Loucy (cell line): ENCODE data around the gene PSMD14.

Experiments
- H2AFZ ChIP-seq: fragments of 200-600 bp; sonication (generic); 2 replicates; pipeline ENCODE4 v1.6.0; 2016; ENCODE audit warnings: antibody characterized with exemption, mild to moderate bottlenecking, low read length, moderate library complexity
- H3F3A ChIP-seq: fragments of 200-600 bp; 2 replicates; pipeline ENCODE4 v1.6.0; 2016; ENCODE audit warnings: antibody characterized with exemption, low read depth, mild to moderate bottlenecking
- H3K27me3 ChIP-seq: fragments of 200-600 bp; sonication (generic); 2 replicates; pipeline ENCODE4 v1.6.1; 2014; ENCODE audit warnings: low read length, mild to moderate bottlenecking; ENCODE audit not compliant: insufficient read depth, poor library complexity, severe bottlenecking
- H3K36me3 ChIP-seq: fragments of 200-600 bp; sonication (generic); 2 replicates; pipeline ENCODE4 v1.6.1; 2016; ENCODE audit warnings: low read length; ENCODE audit not compliant: insufficient read depth
- H3K4me1 ChIP-seq: fragments of 200-600 bp; sonication (generic); 2 replicates; pipeline ENCODE4 v1.5.1; 2014; ENCODE audit warnings: low read length, mild to moderate bottlenecking; ENCODE audit not compliant: insufficient read depth, poor library complexity, severe bottlenecking
- H3K4me2 ChIP-seq: fragments of 200-600 bp; sonication (generic); 2 replicates; pipeline ENCODE4 v1.6.0; 2014; ENCODE audit warnings: antibody characterized with exemption, low read length, low read depth, mild to moderate bottlenecking; ENCODE audit not compliant: poor library complexity, severe bottlenecking
- H3K4me3 ChIP-seq: fragments of 200-600 bp; sonication (generic); 2 replicates; pipeline ENCODE4 v1.5.1; 2014; ENCODE audit warnings: low read length, mild to moderate bottlenecking, mixed read lengths; ENCODE audit not compliant: poor library complexity, severe bottlenecking
- H3K79me2 ChIP-seq: fragments of 200-600 bp; sonication (generic); 2 replicates; pipeline ENCODE4 v1.6.1; 2014; ENCODE audit warnings: low read length; ENCODE audit not compliant: insufficient read depth
- H3K9ac ChIP-seq: fragments of 200-600 bp; sonication (generic); 2 replicates; pipeline ENCODE4 v1.6.0; 2014; ENCODE audit warnings: mild to moderate bottlenecking, low read depth, low read length, moderate library complexity; ENCODE audit not compliant: poor library complexity, severe bottlenecking
- H3K9me2 ChIP-seq: fragments of 200-600 bp; sonication (generic); replicated peaks from 2 replicates; pipeline ENCODE4 v1.6.1; 2016; ENCODE audit warnings: low read depth, low read length, mixed read lengths
- H3K9me3 ChIP-seq: fragments of 200-600 bp; sonication (generic); 2 replicates; pipeline ENCODE4 v1.6.1; 2014; ENCODE audit warnings: mild to moderate bottlenecking, antibody characterized with exemption, low read length, low read depth; ENCODE audit not compliant: insufficient read depth
- H4K20me1 ChIP-seq: fragments of 200-600 bp; sonication (generic); 2 replicates; pipeline ENCODE4 v1.6.0; 2014; ENCODE audit warnings: antibody characterized with exemption, low read length, mild to moderate bottlenecking; ENCODE audit not compliant: insufficient read depth, poor library complexity, severe bottlenecking
- EZH2phosphoT487 ChIP-seq: fragments of 200-600 bp; IDR thresholded peaks from 2 replicates; pipeline ENCODE4 v1.6.1; 2018; ENCODE audit warnings: antibody characterized with exemption, mild to moderate bottlenecking, moderate library complexity, borderline replicate concordance
- TF ChIP-seq, protein P1 (sequence below): fragments of 200-600 bp; sonication (generic); conservative IDR thresholded peaks from 2 replicates; pipeline ENCODE4 v1.5.1; 2014; ENCODE audit warnings: mild to moderate bottlenecking, antibody characterized with exemption, low read length

The PSMD14 gene

DNA sequence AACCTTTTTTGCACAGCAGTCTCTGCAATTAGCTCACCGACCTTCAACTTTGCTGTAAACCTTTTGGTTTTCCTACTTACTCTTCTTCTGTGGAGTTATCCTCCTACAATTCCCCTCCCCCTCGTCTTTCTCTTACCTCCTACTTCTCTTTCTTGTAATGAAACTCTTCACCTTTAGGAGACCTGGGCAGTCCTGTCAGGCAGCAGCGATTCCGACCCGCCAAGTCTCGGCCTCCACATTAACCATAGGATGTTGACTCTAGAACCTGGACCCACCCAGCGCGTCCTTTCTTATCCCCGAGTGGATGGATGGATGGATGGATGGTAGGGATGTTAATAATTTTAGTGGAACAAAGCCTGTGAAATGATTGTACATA lies 116.2 kb downstream of the PSMD14 start:
- H2AFZ ChIP-seq, result no peak overlapping the region

DNA sequence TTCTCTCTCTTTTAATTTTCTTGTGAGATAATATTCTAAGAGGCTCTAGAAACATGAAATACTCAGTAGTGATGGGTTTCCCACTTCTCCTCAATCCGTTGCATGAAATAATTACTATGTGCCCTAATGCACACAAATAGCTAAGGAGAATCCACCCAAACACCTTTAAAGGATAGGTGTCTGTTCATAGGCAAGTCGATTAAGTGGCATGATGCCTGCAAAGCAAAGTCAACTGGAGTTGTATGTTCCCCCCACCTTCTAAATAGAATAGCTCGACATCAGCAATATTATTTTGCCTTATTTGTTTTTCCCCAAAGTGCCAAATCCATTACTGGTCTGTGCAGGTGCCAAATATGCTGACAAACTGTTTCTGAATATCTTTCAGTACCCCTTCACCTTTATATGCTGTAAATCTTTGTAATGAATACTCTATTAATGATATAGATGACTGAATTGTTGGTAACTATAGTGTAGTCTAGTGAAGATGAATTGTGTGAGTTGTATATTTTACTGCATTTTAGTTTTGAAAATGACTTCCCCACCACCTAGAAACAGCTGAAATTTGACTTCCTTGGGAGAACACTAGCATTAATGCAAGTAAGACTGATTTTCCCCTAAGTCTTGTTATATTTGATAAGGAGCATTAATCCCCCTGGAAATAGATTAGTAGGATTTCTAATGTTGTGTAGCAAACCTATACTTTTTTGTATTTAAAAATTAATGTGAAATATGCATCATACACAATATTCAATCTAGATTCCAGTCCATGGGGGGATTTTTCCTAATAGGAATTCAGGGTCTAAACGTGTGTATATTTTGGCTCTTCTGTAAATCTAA lies 116.9 kb downstream of the PSMD14 start:
- H3K4me2 ChIP-seq, result no peak overlapping the region
- H3K36me3 ChIP-seq, result no peaks in the 10 kb centered on the region
- no peak for TF ChIP-seq EZH2phosphoT487
- TF ChIP-seq, protein P1, sequence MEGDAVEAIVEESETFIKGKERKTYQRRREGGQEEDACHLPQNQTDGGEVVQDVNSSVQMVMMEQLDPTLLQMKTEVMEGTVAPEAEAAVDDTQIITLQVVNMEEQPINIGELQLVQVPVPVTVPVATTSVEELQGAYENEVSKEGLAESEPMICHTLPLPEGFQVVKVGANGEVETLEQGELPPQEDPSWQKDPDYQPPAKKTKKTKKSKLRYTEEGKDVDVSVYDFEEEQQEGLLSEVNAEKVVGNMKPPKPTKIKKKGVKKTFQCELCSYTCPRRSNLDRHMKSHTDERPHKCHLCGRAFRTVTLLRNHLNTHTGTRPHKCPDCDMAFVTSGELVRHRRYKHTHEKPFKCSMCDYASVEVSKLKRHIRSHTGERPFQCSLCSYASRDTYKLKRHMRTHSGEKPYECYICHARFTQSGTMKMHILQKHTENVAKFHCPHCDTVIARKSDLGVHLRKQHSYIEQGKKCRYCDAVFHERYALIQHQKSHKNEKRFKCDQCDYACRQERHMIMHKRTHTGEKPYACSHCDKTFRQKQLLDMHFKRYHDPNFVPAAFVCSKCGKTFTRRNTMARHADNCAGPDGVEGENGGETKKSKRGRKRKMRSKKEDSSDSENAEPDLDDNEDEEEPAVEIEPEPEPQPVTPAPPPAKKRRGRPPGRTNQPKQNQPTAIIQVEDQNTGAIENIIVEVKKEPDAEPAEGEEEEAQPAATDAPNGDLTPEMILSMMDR, result no peak
- H3K9me2 ChIP-seq, result no peaks in the 10 kb centered on the region
- H3F3A ChIP-seq, result no peaks in the 10 kb centered on the region
- H3K4me1 ChIP-seq, result peaks cover 5% of the 10 kb centered on the region
- H4K20me1 ChIP-seq, result no peaks in the 10 kb centered on the region
- H3K9ac ChIP-seq, result no peak overlapping the region
- no peak overlapping the region for H2AFZ ChIP-seq
- H3K4me3 ChIP-seq, result no peak overlapping the region
- no peaks in the 10 kb centered on the region for H3K27me3 ChIP-seq
- no peaks in the 10 kb centered on the region for H3K9me3 ChIP-seq
- no peaks in the 10 kb centered on the region for H3K79me2 ChIP-seq

More for the DNA sequence above, 116.2 kb downstream of the PSMD14 start:
- H3K4me1 ChIP-seq, result peaks cover 5% of the 10 kb centered on the region
- TF ChIP-seq, protein P1, result no peak
- TF ChIP-seq EZH2phosphoT487, result no peak
- no peaks in the 10 kb centered on the region for H4K20me1 ChIP-seq
- H3K27me3 ChIP-seq, result no peaks in the 10 kb centered on the region
- H3K9me2 ChIP-seq, result no peaks in the 10 kb centered on the region
- H3K4me3 ChIP-seq, result no peak overlapping the region
- no peak overlapping the region for H3K4me2 ChIP-seq
- H3K9me3 ChIP-seq, result no peaks in the 10 kb centered on the region
- no peaks in the 10 kb centered on the region for H3K79me2 ChIP-seq
- H3K9ac ChIP-seq, result no peak overlapping the region
- no peaks in the 10 kb centered on the region for H3F3A ChIP-seq
- H3K36me3 ChIP-seq, result no peaks in the 10 kb centered on the region

- no peaks in the 10 kb centered on the region for H3K79me2 ChIP-seq
- no peaks in the 10 kb centered on the region for H3K9me2 ChIP-seq
Observed at GRCh38 chr2:161425728-161426454, 117.7 kb downstream of the PSMD14 start.

More at GRCh38 chr2:161425728-161426454, 117.7 kb downstream of the PSMD14 start:
- TF ChIP-seq EZH2phosphoT487, result no peak
- TF ChIP-seq, protein P1, result no peak
- H2AFZ ChIP-seq, result no peak overlapping the region
- no peak overlapping the region for H3K4me2 ChIP-seq
- no peaks in the 10 kb centered on the region for H4K20me1 ChIP-seq
- H3K27me3 ChIP-seq, result no peaks in the 10 kb centered on the region
- H3F3A ChIP-seq, result no peaks in the 10 kb centered on the region
- H3K4me1 ChIP-seq, result no peaks in the 10 kb centered on the region
- H3K9ac ChIP-seq, result no peak overlapping the region
- H3K36me3 ChIP-seq, result no peaks in the 10 kb centered on the region
- no peaks in the 10 kb centered on the region for H3K9me3 ChIP-seq
- H3K4me3 ChIP-seq, result no peak overlapping the region
